Islet of Langerhans (tissue), 1 donor: ENCODE data around the gene STRIP1.

Source experiments
- FAIRE-seq: peaks from one replicate; lab custom pipeline; 2011; peaks lifted over from hg19 to GRCh38; lab: Jason Lieb, UNC

The STRIP1 gene

DNA sequence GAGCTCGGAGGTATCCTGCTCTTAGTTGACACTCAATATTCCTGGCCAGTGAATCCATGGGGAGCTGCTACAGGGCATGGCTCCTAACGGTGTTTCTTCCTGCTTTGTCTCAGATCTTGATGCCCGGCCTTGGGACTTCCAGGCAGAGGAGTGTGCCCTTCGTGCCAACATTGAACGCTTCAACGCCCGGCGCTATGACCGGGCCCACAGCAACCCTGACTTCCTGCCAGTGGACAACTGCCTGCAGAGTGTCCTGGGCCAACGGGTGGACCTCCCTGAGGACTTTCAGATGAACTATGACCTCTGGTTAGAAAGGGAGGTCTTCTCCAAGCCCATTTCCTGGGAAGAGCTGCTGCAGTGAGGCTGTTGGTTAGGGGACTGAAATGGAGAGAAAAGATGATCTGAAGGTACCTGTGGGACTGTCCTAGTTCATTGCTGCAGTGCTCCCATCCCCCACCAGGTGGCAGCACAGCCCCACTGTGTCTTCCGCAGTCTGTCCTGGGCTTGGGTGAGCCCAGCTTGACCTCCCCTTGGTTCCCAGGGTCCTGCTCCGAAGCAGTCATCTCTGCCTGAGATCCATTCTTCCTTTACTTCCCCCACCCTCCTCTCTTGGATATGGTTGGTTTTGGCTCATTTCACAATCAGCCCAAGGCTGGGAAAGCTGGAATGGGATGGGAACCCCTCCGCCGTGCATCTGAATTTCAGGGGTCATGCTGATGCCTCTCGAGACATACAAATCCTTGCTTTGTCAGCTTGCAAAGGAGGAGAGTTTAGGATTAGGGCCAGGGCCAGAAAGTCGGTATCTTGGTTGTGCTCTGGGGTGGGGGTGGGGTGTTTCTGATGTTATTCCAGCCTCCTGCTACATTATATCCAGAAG is 19.4 kb downstream of the STRIP1 start:
- no peak for FAIRE-seq

DNA sequence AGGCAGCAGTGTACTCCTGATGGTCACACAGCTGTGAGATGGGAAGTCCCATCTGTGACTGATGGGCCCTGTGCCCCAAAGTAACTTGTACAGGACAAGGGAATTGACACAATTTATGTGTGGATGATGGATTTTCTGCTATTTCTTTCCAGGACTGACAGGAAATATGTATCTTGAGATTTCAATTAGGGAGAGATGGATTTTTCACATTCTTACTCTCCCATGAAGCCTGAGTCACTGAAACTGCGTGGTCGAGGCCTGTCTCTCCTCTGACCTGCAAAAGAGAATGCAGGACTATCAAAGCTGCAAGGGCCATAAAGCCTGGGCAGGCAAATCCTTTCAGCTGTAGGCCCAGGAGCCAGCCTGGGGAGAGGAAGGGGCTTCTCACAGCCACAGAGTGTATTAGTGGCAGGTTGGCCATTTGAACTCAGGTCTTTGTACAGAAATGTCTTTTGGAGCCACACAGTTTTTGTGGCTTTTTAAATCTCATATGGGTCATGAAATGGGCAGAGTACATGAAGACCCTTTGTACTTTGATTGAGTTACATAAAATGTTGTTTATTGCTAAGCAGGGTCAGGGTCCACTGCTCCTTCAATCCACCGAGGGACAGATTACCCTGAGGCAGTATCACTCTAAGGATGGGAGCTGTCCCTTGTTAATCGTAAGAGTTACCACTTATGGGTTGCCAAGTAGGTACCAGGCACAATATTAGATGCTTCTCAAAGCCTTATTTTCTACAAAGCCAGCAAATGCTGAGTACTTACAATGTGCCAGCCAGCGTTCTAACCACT is 21.3 kb downstream of the STRIP1 start:
- FAIRE-seq = no peak

DNA sequence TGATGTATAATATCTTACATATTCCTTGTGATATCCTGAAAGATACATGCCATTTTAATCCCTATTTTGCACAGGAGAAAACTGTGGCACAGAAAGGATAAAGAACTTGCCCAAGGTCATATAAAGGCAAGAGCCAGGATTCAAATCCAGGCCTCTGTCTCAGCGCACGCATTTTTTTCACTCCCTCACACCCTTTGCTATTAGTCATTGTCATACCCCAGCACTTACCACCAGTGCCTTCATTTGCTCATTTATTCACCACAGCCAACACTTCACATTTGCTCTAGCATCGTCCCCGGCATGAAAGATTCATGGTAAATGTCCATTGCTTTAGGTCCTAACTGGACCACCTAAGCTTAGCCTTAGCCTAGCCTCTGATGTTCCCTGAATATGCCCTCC is 21.9 kb downstream of the STRIP1 start:
- FAIRE-seq = no peak

DNA sequence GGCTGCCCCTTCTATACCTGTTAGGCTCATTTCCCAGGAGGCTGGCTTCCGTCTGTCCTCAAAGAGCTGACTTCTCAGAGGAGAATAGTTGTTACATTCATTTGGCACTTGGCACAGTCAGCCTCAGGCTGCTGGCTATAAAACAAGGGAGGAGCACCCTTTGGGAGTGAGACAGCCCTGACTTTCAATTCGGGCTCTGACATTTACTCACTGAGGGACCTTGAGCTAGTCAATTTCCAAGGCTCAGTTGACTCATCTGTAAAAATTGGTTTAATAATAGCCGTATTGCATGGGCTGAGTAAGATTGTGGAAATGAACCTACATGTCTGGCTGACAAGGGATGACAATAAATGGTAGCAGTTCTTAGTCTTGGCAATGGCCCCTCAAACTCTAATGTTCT is 22.4 kb downstream of the STRIP1 start:
- FAIRE-seq = no peak

DNA sequence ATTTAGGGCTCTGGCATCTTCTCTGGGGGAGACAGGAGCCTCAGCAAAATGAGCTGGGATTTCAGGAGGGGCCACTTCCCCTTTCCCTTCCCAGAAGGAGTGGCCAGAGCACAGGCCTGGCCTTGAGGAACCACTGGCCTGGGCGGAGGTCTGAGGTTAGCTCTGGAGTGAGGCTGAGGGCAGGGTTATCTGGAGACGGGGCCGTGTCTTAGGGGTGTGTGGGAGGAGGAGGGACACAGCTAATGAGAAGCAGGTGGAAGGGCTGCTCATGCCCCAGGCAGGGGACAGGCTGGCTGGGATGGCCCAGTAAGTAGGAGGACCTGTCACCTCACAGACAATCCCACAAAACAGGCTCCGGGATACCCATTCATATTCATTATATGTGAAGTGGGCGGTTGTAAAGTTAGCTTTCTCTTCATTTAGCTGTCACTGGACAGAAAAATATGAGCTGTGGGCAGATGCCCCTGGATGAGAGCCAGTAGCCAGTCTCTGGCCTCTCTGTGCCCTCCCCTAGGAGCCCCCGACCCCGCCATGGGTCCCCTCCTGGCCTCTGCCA is 23.6 kb downstream of the STRIP1 start:
- FAIRE-seq = no peak

DNA sequence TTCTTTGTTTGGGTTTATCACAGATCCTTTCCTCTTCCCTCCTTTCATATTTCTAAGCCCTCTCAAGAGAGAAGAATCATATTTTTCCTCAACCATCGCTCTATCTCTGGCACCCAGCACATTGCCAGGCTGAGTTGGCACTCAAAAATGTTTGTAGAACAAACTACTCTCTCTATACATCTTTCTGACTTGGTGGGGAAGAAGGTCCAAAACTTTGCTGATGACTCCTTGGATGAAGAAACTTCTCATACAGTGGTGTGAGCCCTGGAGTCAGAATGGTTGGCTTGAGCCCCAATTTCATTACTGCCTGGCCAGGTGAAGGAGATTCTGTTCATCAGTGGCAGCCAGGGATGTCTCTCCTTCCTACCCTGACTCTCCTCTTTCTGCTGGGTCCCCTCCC is 24.2 kb downstream of the STRIP1 start:
- no peak for FAIRE-seq

DNA sequence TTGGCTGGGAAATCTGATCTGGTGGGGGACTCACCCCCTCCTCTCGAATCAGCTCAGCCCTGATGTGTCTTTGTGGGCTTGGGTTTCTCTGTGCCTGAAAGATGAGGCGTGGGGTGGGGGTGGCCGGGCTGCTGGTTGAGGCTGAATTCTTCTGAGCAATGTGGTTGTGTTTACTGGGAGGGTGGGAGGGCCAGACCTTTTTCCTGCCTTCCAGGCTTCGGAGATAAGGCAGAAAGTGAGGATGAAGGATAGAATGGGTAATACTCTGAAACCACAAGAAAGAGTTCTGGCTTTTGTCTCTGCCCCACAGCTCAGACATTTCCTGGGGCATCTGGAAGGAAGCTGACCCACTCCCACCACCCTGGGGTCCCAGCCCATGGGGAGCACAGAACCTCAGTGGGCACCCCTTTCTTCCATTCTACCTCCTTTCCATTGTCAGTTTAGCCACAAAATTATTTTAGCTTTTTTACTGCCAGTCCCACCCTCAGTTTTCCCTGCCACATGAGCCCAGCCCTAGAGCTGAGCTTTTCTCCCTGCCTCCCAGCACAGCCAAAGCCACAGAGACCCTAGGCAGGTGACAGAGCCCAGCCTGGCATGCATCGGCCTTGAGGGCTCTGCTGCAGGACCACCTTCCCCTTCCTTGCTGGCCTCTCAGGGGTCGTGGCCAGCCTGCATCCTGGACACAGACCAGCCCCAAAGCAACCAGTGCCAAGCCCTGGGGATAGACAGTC is 24.9 kb downstream of the STRIP1 start:
- FAIRE-seq = no peak

DNA sequence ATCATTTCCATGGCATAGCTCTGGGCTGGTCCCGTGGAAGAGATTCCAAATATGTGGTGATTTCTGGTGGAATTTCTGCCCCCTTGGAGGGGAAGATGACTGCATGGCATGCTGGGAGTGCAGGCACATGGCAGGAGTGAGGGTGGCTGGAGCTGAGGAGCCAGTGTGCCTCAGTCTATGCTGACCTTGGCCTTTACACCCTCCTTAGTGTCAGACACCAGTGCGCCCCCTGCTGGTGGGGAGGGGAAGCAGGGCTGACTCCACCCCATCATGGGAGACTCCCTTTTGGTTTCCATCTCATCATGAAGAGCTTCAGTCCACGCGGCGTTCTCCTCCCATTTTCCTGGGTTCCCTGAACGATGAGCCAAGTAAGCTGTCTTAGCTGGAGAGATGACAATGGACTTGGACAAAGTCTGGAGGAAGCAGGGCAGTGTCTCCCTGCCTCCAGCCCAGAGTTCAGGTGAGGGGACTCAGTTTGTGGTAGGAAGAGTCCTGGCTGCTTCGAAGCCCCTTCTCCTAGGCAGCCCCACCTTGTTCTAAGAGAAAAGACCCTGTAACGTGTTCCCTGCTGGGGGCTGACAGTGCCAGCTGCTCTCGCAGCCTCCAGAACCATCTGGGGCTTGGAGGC is 25.7 kb downstream of the STRIP1 start:
- FAIRE-seq = no peak

DNA sequence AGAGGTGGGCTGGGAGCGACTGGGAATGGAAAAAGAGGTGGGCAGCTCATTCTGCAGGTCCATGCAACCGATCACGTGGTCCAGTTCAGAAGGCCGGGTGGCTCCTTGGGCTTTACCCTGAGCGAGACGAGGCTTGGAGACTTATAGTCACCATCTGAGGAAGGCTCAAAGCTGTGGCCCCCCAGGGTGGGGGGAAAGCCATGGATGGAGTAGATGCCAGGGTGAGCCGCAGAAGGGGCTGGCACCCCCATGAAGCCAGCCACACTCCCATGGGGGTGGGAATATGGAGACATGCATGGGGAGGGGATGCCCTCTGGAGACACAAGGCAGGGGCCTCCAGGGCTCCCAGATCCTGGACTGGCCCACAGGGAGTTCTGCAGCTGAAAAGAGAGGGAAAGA is 26.2 kb downstream of the STRIP1 start:
- no peak for FAIRE-seq

DNA sequence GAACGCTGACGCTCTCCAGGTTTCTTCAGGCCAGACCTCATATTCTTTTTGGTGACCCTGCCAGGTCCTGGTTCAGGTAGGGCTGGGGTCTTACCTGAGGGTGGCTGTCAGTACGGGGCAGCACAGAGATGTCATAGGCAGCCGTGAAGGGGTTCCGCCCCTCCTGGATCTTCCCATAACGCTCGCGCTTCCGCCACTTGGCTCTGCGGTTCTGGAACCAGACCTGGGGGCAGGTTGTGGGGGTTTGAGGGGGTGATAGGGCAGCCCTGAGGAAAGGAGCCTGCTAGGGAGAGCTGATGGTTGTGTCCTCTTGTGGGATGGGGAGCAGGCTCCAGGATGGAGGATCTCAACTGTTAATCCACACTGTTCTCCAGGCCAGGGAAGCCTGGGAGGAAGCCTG is 26.9 kb downstream of the STRIP1 start:
- FAIRE-seq = no peak

DNA sequence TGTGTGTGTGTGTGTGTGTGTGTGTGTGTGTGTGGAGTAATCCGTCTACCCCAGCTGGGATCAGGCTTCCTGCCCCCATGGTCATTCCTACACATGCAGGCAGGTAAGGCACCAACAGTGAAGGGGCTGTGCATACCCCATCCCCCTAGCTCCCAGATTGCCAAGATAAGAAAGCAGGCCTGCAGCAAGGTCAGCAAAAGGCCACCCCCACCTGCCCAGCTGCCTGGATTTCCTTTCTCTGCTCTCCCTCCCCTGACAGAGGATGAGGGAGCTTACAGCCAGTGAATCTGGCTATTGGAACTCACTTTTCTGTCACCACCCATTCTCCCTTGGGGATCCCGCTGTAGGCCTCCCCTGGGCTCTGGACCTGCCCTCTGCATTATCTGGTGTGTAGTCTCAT is 28.2 kb downstream of the STRIP1 start:
- no peak for FAIRE-seq

DNA sequence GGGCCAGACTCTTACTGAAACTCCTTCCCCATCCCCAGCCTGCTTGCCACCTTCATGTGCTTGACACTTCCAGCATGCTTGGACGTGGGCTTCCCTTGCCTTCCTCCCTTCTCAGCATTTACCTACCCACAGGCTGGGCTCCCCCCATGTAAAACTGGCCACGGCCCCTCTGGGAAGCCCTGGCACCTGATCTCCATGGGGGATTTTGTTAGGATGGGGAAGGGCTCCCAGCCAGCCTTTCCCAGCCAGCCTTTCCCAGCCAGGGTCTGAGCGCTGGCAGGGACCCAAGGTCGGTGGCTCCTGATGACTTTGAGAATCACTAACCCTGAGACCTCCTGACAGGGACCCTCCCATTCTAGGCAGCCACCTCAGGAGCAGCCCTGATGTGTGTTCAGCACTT is 29.4 kb downstream of the STRIP1 start:
- FAIRE-seq = no peak

DNA sequence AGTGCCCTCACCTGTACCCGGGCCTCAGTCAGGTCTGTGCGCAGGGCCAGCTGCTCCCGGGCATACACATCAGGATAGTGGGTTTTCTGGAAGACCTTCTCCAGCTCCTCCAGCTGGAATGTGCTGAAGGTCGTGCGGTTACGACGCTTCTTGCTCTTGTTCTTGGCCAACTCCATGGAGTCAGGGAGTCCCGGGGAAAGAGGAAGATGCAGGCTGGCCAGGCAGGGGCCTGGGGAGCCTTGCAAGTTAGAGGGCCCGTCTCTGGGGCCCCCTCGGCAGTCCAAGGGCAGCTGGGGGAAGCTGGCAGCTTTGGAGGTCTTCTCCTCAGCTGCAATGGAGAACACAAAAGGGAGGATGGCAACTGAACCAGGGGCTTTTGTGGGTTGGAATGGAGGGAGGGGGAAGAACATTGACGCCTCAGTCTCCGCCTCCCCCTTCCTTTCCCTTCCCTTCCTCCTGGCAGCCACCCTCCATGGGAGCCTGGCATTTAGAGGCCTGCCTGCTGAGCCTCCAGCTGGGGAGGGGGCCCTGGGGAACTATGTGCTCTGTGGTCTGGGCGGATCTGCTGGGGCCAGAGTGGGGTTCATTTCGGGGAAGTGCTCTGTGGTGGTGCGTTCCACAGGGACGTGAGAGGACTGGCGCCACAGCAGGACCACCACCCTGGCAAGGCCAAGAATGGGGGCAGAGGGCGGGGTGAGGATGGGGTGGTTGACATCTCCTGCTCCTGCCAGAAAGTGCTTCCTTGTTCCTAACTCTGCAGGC is 30.3 kb downstream of the STRIP1 start:
- FAIRE-seq = no peak

DNA sequence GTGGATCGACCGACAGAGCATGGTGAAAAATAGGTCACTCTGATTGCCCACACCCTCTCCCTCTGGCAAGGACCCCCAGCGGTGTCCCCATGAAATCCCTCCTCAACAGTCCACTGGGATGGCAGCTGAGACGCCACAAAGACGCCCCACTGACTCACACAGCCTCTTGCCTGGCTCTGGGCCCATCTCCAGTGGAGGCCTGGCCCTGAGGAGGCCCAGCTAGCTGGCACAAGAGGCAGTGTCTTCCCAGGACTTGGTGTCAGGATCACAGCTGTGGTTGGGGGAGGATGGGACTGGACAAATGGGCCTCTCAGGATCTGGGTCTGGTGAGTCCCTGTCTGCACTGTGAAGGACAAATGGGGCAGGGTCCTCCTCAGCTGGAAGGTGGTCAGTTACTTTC is 31.4 kb downstream of the STRIP1 start:
- FAIRE-seq = no peak

DNA sequence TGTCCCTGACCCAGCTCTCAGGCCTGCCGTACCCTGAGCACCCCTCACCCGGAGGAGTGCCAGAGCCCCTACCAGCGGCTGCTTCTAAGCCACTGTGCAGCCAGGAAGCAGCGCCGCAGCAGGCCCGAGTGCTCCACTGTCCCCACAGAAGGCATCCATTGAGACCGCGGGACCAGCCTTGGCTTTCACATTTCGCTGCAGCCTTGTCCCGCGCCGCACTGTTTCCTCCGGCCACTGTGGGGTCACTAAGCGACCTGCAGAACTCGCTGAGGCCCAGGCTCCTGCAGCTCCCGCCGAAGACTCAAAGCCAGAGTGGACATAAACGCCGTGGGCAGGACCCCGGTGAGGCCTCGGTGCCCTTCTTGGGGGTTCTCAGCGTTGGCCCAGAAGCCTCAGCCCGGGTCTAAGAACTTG is 33.1 kb downstream of the STRIP1 start:
- no peak for FAIRE-seq

DNA sequence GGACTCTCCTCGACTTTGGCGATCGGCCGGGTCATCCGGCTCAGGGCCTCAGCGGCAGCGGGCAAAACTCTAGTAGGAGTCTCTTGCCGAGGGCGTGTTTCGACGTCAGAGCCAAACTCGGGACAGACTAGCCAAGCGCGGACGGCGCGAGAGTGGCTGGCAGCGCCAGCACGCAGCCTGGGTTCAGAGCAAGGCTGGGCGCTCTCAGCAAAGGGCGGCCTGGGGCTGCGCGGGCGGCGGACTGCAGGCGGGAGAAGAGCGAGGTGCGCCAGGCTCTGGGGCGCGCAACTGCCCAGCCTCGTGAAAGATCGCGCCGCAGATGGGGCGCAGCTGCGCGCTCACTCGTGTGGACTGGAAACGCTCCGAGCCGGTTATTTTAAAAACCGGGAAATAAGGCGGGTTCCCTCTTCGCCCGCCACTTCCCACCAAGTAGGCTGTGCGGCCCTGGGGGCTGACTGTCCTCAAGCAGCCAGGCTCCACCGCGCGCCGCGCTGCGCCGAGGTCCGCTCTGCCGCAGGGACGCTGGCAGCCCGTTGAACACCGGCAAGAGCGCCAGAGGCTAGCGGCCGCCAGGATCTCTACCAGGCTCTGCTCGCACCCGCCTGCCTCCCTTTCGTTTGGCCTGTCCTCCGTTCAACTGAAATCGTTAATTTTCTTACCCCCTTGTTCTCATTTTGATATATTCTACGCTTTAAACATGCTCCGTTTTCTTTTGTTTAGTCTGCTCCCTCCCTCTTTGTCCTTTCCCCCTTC is 33.6 kb downstream of the STRIP1 start:
- FAIRE-seq = no peak

DNA sequence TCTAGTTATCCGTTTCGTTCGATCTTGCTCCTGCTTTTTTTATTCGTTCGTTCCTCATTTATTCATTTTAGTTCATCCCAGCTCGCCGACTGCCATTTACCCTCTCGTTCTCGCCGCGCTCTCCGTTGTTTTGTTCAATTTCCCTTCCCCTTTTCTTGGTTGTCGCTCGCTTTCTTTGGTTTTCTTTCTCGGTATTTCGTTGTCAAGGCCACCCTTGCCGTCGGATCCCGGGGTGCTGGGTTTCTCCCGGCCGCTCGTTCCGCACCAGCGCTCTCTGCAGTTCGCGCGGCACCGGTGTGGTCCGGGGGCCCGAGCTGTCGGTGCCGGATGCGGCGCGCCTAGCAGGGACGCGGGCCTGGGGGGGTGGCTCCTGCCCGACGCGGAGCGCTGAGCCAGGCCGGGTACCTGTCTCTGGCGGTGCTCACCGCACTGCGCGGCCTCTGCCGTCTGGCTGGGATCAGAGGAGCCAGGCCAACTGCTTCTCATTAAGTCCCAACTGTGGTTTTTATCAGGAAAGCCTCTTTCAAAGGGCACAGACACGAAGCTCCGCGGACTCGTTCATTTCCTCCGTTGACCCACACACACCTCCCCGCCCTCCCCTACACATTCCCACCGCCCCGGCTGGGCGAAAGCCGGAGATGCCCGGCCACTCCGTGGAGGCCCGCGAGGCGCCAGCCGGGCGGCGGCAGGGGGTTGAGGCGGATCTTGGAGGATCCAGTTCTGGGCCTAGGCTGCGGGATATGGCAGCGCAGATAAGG is 34.4 kb downstream of the STRIP1 start:
- no peak for FAIRE-seq

DNA sequence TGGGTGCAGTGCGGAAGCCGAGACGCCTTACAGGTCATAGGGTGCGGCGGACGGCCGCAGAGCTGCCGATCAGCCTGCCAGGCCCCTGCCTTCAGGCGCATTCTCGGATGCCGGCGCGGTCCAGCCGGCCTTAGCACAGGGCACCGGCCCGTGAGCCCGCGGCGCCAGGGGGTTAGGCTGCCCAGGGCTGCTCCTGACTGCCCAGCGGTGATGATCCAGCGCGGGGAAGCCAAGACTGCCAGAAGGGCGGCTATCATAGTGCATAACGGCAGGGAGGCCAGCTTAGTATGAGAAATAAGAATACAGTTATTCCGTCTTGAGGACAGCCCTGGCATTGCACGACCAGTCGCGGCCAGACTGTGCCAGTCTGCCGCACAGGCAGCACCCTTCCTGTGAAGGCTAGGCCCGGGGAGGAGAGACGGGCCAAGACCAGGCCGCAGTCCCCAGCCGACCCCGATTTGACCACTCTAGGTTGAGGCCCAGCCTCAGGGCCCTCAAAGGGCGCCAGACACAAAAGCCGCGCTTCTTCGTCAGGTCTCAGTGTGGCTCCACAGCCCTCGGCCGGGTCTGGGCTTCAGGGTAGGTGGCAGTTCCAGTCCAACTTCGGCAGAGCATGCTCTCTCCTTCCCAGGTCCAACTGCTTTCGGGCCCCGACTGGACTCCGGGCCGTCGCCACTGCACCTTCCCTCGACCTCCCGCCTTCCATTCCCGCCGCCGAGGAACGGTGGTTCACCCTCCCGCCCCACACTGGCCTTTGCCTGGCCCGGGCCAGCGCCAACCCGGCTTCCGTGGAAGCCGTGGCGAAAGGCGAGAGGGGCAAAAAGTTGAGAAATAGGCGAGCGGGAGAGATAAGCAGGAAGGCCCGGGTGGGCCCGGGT is 35.2 kb downstream of the STRIP1 start:
- no peak for FAIRE-seq

DNA sequence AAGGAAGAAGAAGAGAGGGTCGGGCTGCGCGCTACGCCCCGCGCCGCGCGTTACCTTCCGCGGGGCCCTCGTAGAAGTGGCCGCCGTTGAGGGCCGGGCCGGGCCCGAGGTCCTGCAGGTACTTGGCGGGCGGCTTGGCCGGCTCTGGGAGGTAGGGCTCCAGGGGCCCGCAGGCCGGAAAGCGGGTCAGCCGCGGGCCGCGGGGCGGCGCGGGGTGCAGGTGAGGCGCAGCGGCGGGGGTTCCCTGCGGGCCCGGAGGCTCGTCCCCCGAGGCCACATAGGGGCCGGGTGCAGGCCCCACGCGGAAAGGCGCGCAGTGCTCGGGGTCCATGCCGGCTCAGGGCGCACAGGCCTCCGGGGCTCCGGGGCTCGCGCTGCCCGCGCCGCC is 35.9 kb downstream of the STRIP1 start:
- no peak for FAIRE-seq
